SK-N-SH treated with all-trans-retinoic acid at 6 μM for 48 hours (cell line): ENCODE measurements around the gene CDH24.

Experiments
- ATAC-seq: fragments of 200-7000 bp; cut with Tn5 transposase; 3 replicates; pipeline ENCODE4 v1.9.1; 2020; ENCODE audit warnings: mild to moderate bottlenecking, moderate library complexity
- ESRRG ChIP-seq: fragments of 250-450 bp; sonication (Bioruptor Pico); IDR thresholded peaks from 2 replicates; pipeline ENCODE4 v1.6.1; 2021; ENCODE audit warnings: mild to moderate bottlenecking
- GLIS3 ChIP-seq: fragments of 250-450 bp; sonication (Bioruptor Pico); IDR thresholded peaks from 2 replicates; pipeline ENCODE4 v1.5.0; 2020; ENCODE audit warnings: mild to moderate bottlenecking, moderate library complexity
- ISL1 ChIP-seq: fragments of 250-450 bp; sonication (Bioruptor Pico); IDR thresholded peaks from 2 replicates; pipeline ENCODE4 v2.1.2; 2022; ENCODE audit warnings: mild to moderate bottlenecking, moderate library complexity
- OSR1 ChIP-seq: fragments of 250-450 bp; sonication (Bioruptor Pico); IDR thresholded peaks from 2 replicates; pipeline ENCODE4 v1.8.0; 2022; ENCODE audit warnings: moderate library complexity, mild to moderate bottlenecking, inconsistent platforms
- PPARA ChIP-seq: fragments of 250-450 bp; sonication (Bioruptor Pico); IDR thresholded peaks from 2 replicates; pipeline ENCODE4 v1.5.0; 2020; ENCODE audit warnings: mild to moderate bottlenecking, borderline replicate concordance
- SNAI2 ChIP-seq: fragments of 250-450 bp; sonication (Bioruptor Pico); IDR thresholded peaks from 2 replicates; pipeline ENCODE4 v1.5.0; 2020; ENCODE audit warnings: mild to moderate bottlenecking, moderate library complexity
- TCF4 ChIP-seq: fragments of 250-450 bp; sonication (Bioruptor Pico); IDR thresholded peaks from 2 replicates; pipeline ENCODE4 v1.8.0; 2021; ENCODE audit warnings: mild to moderate bottlenecking, moderate library complexity, borderline replicate concordance
- ZC3H10 ChIP-seq: fragments of 250-450 bp; sonication (Bioruptor Pico); IDR thresholded peaks from 2 replicates; pipeline ENCODE4 v1.5.1; 2021; ENCODE audit warnings: mild to moderate bottlenecking, moderate library complexity
- ZNF565 ChIP-seq: fragments of 450-650 bp; formaldehyde crosslinking; conservative IDR thresholded peaks from 2 replicates; pipeline ENCODE4 v1.5.0; 2020; ENCODE audit warnings: low read depth, mild to moderate bottlenecking, moderate library complexity
- ZNF70 ChIP-seq: fragments of 450-650 bp; formaldehyde crosslinking; IDR thresholded peaks from 2 replicates; pipeline ENCODE4 v1.5.0; 2020; ENCODE audit warnings: mild to moderate bottlenecking, moderate library complexity
- ZNF8 ChIP-seq: fragments of 450-650 bp; formaldehyde crosslinking; IDR thresholded peaks from 2 replicates; pipeline ENCODE4 v1.5.0; 2020; ENCODE audit warnings: mild to moderate bottlenecking, moderate library complexity
- TF ChIP-seq, protein P1 (sequence below): fragments of 250-450 bp; sonication (Bioruptor Pico); IDR thresholded peaks from 2 replicates; pipeline ENCODE4 v1.5.0; 2020; ENCODE audit warnings: mild to moderate bottlenecking, moderate library complexity
- TF ChIP-seq, protein P2 (sequence below): fragments of 250-450 bp; sonication (Bioruptor Pico); IDR thresholded peaks from 2 replicates; pipeline ENCODE4 v1.5.1; 2021; ENCODE audit warnings: mild to moderate bottlenecking, moderate library complexity
- TF ChIP-seq, protein P3 (sequence below): fragments of 250-450 bp; sonication (Bioruptor Pico); IDR thresholded peaks from 2 replicates; pipeline ENCODE4 v1.5.1; 2020; ENCODE audit warnings: low read depth, mild to moderate bottlenecking, moderate library complexity
- TF ChIP-seq, protein P4 (sequence below): fragments of 250-450 bp; sonication (Bioruptor Pico); IDR thresholded peaks from 2 replicates; pipeline ENCODE4 v1.8.0; 2020; ENCODE audit warnings: mild to moderate bottlenecking, moderate library complexity, borderline replicate concordance

Gene CDH24

DNA sequence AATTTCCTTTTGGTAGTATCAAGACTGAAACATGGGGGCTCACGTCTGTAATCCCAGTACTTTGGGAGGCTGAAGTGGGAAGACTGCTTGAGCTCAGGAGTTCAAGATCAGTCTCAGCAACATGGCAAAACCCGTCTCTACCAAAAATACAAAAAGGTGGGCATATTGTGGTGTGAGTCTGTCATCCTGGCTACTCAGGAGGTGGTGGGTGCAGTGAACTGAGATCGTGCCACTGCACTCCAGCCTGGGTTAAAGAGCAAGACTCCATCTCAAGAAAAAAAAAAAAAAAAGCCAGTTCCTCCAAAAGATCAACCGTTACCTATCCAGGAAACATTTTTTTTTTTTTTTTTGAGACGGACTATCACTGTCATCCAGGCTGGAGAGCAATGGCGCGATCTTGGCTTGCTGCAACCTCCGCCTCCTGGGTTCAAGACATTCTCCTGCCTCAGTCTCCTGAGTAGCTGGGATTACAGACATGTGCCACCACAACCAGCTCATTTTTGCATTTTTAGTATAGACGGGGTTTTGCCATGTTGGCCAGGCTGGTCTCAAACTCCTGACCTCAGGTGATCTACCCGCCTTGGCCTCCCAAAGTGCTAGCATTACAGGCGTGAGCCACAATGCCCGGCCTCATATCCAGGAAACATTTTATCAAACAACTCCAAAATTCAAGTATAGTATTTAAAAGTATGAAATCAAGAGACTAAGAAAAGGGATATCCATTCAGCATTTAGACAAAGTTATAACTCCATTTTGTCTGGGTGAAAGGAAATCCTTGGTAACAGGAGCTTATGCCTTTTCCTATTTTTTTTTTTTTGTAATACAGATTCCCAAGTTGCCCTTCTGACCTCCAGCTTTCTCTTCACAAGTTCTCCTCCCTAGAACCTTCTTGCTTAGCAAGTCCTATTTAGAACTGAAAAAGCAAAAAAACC, 34.2 kb upstream of the CDH24 start (continued):
- TF ChIP-seq, protein P1, sequence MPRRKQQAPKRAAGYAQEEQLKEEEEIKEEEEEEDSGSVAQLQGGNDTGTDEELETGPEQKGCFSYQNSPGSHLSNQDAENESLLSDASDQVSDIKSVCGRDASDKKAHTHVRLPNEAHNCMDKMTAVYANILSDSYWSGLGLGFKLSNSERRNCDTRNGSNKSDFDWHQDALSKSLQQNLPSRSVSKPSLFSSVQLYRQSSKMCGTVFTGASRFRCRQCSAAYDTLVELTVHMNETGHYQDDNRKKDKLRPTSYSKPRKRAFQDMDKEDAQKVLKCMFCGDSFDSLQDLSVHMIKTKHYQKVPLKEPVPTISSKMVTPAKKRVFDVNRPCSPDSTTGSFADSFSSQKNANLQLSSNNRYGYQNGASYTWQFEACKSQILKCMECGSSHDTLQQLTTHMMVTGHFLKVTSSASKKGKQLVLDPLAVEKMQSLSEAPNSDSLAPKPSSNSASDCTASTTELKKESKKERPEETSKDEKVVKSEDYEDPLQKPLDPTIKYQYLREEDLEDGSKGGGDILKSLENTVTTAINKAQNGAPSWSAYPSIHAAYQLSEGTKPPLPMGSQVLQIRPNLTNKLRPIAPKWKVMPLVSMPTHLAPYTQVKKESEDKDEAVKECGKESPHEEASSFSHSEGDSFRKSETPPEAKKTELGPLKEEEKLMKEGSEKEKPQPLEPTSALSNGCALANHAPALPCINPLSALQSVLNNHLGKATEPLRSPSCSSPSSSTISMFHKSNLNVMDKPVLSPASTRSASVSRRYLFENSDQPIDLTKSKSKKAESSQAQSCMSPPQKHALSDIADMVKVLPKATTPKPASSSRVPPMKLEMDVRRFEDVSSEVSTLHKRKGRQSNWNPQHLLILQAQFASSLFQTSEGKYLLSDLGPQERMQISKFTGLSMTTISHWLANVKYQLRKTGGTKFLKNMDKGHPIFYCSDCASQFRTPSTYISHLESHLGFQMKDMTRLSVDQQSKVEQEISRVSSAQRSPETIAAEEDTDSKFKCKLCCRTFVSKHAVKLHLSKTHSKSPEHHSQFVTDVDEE: no peak
- TF ChIP-seq TCF4 (no peak), SNAI2 (CRISPR knock-in tag) (no peak), GLIS3 (CRISPR knock-in tag) (no peak)

DNA sequence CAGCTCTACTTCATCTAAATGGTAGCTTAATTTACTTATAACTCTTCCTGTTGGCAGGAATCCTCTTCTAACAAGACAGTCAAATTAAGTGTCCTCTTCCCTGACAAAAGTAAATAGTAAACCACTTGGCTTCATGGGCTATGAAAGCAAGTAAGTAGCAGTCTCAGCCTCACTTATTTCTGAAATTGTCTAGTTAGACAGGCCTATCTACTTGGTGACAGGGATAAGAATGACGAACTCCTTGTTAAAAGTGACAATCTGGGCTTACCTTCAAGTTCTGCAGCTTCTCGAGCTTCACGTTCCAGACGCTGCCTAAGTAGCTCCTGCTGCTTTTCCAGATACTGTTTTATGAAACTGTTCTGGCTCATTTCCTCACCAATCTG, 32.9 kb upstream of the CDH24 start:
- ATAC-seq: no peak
- TF ChIP-seq, protein P1: no peak
- TF ChIP-seq PPARA (CRISPR knock-in tag) (no peak), ISL1 (CRISPR knock-in tag) (no peak), SNAI2 (CRISPR knock-in tag) (no peak), ZC3H10 (CRISPR knock-in tag) (no peak), ZNF8 (no peak)
- TF ChIP-seq, protein P2, sequence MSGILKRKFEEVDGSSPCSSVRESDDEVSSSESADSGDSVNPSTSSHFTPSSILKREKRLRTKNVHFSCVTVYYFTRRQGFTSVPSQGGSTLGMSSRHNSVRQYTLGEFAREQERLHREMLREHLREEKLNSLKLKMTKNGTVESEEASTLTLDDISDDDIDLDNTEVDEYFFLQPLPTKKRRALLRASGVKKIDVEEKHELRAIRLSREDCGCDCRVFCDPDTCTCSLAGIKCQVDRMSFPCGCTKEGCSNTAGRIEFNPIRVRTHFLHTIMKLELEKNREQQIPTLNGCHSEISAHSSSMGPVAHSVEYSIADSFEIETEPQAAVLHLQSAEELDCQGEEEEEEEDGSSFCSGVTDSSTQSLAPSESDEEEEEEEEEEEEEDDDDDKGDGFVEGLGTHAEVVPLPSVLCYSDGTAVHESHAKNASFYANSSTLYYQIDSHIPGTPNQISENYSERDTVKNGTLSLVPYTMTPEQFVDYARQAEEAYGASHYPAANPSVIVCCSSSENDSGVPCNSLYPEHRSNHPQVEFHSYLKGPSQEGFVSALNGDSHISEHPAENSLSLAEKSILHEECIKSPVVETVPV (CRISPR knock-in tag): no peak

DNA sequence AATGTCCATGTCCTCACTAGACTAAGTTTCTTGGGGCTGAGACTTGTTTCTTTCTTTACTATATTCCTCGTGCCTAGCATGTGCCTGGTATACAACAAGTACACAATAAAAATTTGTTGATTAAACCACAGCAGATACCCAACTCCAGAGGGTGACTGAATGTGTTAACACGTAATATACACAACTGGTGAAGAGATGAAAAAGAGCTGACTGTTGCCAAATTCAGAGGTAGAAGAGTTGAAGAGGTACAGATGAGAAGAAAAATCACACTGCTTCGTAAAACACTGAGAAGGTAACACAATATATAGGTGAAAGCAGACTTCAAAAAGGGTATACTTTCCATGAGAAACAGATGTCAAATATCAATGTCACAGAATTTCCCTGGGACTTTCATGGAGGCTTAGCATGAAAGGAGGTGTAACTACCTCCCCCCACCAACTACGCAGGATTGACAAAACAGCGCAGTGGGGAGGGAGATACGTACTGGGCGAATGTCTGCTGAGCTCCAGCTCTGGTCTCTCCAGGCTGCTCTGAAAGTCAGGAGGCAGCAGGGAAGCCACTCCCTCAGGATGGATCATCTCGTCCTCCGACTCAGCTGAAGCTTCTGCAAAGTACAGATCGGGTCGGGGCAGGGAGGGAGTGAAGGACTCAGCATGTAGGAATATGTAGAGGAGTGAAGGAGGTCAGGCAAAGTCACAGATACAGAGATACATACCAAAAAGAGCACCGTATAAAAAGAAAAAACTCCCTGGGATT, 32.4 kb upstream of the CDH24 start:
- no peak for ATAC-seq
- TF ChIP-seq ZNF8: no peak
- TF ChIP-seq, protein P2 (CRISPR knock-in tag): no peak
- TF ChIP-seq SNAI2 (CRISPR knock-in tag): no peak
- TF ChIP-seq, protein P3, sequence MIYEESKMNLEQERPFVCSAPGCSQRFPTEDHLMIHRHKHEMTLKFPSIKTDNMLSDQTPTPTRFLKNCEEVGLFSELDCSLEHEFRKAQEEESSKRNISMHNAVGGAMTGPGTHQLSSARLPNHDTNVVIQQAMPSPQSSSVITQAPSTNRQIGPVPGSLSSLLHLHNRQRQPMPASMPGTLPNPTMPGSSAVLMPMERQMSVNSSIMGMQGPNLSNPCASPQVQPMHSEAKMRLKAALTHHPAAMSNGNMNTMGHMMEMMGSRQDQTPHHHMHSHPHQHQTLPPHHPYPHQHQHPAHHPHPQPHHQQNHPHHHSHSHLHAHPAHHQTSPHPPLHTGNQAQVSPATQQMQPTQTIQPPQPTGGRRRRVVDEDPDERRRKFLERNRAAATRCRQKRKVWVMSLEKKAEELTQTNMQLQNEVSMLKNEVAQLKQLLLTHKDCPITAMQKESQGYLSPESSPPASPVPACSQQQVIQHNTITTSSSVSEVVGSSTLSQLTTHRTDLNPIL (CRISPR knock-in tag): no peak
- TF ChIP-seq ZNF70 (CRISPR knock-in tag): no peak
- no peak for TF ChIP-seq GLIS3 (CRISPR knock-in tag)
- no peak for TF ChIP-seq ISL1 (CRISPR knock-in tag)
- TF ChIP-seq OSR1: no peak
- TF ChIP-seq ZC3H10 (CRISPR knock-in tag): no peak
- TF ChIP-seq PPARA (CRISPR knock-in tag): no peak
- TF ChIP-seq ESRRG (CRISPR knock-in tag): no peak
- no peak for TF ChIP-seq TCF4
- TF ChIP-seq ZNF565 (CRISPR knock-in tag): no peak
- TF ChIP-seq, all 23 proteins: peak for 0

DNA sequence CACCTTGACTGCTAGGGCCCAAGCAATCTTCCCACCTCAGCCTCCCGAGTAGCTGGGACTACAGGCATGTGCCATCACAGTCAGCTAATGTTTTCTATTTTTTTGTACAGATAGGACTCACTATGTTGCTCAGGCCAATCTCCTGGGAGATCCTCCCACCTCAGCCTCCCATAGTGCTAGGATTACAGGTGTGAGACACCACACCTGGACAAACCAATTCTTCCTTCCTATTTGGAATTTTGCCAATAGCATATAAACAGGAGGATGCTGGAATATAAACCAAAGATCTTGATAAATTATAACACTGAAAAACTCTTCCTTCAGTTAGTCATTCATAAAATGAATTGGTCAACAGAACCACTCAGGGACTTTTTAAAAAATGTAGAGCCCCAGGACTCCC, 29.2 kb upstream of the CDH24 start:
- ATAC-seq: no peak
- TF ChIP-seq SNAI2 (CRISPR knock-in tag): no peak
- TF ChIP-seq, protein P4, sequence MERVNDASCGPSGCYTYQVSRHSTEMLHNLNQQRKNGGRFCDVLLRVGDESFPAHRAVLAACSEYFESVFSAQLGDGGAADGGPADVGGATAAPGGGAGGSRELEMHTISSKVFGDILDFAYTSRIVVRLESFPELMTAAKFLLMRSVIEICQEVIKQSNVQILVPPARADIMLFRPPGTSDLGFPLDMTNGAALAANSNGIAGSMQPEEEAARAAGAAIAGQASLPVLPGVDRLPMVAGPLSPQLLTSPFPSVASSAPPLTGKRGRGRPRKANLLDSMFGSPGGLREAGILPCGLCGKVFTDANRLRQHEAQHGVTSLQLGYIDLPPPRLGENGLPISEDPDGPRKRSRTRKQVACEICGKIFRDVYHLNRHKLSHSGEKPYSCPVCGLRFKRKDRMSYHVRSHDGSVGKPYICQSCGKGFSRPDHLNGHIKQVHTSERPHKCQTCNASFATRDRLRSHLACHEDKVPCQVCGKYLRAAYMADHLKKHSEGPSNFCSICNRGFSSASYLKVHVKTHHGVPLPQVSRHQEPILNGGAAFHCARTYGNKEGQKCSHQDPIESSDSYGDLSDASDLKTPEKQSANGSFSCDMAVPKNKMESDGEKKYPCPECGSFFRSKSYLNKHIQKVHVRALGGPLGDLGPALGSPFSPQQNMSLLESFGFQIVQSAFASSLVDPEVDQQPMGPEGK (CRISPR knock-in tag): no peak
- TF ChIP-seq, all 23 proteins: peak for 0
